Smooth muscle cell (in vitro differentiated cells): Measurements from ENCODE around the gene EFCAB13. TPM values are rescaled to one million over a fixed set of nuclear protein-coding genes. Genes with fewer than 3 reads are reported as not detected.

Source experiments
- DNase-seq: peaks from one replicate; lab custom pipeline; 2025; ENCODE audit not compliant: unreplicated experiment; lab: John Stamatoyannopoulos, UW
- H2AFZ ChIP-seq: fragments of 200-600 bp; sonication (generic); 2 replicates; pipeline ENCODE4 v1.6.0; 2016; ENCODE audit warnings: antibody characterized with exemption, low read depth, mild to moderate bottlenecking
- H3F3A ChIP-seq: fragments of 200-600 bp; sonication (generic); 2 replicates; pipeline ENCODE4 v1.6.0; 2017; ENCODE audit warnings: antibody characterized with exemption, low read depth
- H3K27ac ChIP-seq: fragments of 200-600 bp; sonication (generic); 2 replicates; pipeline ENCODE4 v1.5.1; 2016; ENCODE audit warnings: low read depth, mild to moderate bottlenecking
- H3K27me3 ChIP-seq: fragments of 200-600 bp; sonication (generic); 2 replicates; pipeline ENCODE4 v1.6.1; 2016; ENCODE audit warnings: low read depth, mild to moderate bottlenecking
- H3K36me3 ChIP-seq: fragments of 200-600 bp; sonication (generic); 2 replicates; pipeline ENCODE4 v1.5.1; 2016; ENCODE audit warnings: low read depth
- H3K4me1 ChIP-seq: fragments of 200-600 bp; sonication (generic); 2 replicates; pipeline ENCODE4 v1.5.1; 2016; ENCODE audit warnings: low read depth
- H3K4me2 ChIP-seq: fragments of 200-600 bp; sonication (generic); 2 replicates; pipeline ENCODE4 v1.6.0; 2016; ENCODE audit warnings: mild to moderate bottlenecking
- H3K4me3 ChIP-seq: fragments of 200-600 bp; sonication (generic); 2 replicates; pipeline ENCODE4 v1.5.1; 2016; ENCODE audit warnings: mild to moderate bottlenecking
- H3K79me2 ChIP-seq: fragments of 200-600 bp; sonication (generic); 2 replicates; pipeline ENCODE4 v1.6.0; 2016; ENCODE audit warnings: low read depth, mild to moderate bottlenecking
- H3K9ac ChIP-seq: fragments of 200-600 bp; sonication (generic); 2 replicates; pipeline ENCODE4 v1.6.0; 2016; ENCODE audit warnings: low read depth
- H3K9me3 ChIP-seq: fragments of 200-600 bp; sonication (generic); replicated peaks from 2 replicates; pipeline ENCODE4 v1.5.1; 2016; ENCODE audit warnings: low read depth
- H4K20me1 ChIP-seq: fragments of 200-600 bp; sonication (generic); 2 replicates; pipeline ENCODE4 v1.6.0; 2016; ENCODE audit warnings: low read depth
- WGBS: methylation state at CpG from one replicate; pipeline ENCODE4 v1.1.7; 2016; ENCODE audit warnings: low lambda C conversion rate; 5-methylcytosine and 5-hydroxymethylcytosine counted together
- polyA plus RNA-seq: library from polyadenylated mRNA; unstranded; fragments of >200 nt; fragmentation: Nextera tagmentation; extraction: Ambion mirVana; gene quantifications from 2 replicates; pipeline ENCODE4 v1.2.1, GENCODE V29; 2016
- total RNA-seq: library from RNA; depleted of rRNA; stranded (reverse); fragments of >200 nt; gene quantifications from 2 replicates; pipeline ENCODE4 v1.2.3, GENCODE V29; 2014
- TF ChIP-seq, protein P1 (sequence below): fragments of 200-600 bp; sonication (generic); IDR thresholded peaks from 2 replicates; pipeline ENCODE4 v1.5.1; 2017; ENCODE audit warnings: borderline replicate concordance, mild to moderate bottlenecking, antibody characterized with exemption; ENCODE audit not compliant: insufficient read depth, poor library complexity, severe bottlenecking

EFCAB13 gene
- total and polyA plus RNA-seq, 2 experiments from 2014 or later: 1.2 to 4.6 TPM

- Histone ChIP-seq H3K36me3 (no peaks in the 10 kb centered on the region), H3K9me3 (no peaks in the 10 kb centered on the region), H3K79me2 (no peaks in the 10 kb centered on the region), H3K9ac (no peak overlapping the region), H2AFZ (no peak overlapping the region), H3F3A (peaks cover 19% of the 10 kb centered on the region), H3K4me2 (peak overlapping the region; percentile 62), H4K20me1 (no peaks in the 10 kb centered on the region), H3K4me3 (no peak overlapping the region), H3K4me1 (peaks cover 32% of the 10 kb centered on the region), H3K27me3 (no peaks in the 10 kb centered on the region), H3K27ac (peak overlapping the region; percentile 93)
- DNase-seq: no peak
- WGBS: 98% methylated on average over 3 of the region's 3 CpGs
- TF ChIP-seq, protein P1, sequence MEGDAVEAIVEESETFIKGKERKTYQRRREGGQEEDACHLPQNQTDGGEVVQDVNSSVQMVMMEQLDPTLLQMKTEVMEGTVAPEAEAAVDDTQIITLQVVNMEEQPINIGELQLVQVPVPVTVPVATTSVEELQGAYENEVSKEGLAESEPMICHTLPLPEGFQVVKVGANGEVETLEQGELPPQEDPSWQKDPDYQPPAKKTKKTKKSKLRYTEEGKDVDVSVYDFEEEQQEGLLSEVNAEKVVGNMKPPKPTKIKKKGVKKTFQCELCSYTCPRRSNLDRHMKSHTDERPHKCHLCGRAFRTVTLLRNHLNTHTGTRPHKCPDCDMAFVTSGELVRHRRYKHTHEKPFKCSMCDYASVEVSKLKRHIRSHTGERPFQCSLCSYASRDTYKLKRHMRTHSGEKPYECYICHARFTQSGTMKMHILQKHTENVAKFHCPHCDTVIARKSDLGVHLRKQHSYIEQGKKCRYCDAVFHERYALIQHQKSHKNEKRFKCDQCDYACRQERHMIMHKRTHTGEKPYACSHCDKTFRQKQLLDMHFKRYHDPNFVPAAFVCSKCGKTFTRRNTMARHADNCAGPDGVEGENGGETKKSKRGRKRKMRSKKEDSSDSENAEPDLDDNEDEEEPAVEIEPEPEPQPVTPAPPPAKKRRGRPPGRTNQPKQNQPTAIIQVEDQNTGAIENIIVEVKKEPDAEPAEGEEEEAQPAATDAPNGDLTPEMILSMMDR: no peak
These were observed 47.3 kb upstream of the EFCAB13 start for GRCh38 chr17:47276444-47276843.

GRCh38 chr17:47276868-47277267 lies 46.9 kb upstream of the EFCAB13 start:
- H3K4me1 ChIP-seq: peaks cover 32% of the 10 kb centered on the region
- H3K4me2 ChIP-seq: no peak overlapping the region
- H3K9ac ChIP-seq: no peak overlapping the region
- DNase-seq: no peak
- TF ChIP-seq, protein P1: no peak
- 49% methylated on average over 10 of the region's 10 CpGs for WGBS
- H3K27me3 ChIP-seq: no peaks in the 10 kb centered on the region
- no peak overlapping the region for H2AFZ ChIP-seq
- H3K27ac ChIP-seq: peak overlapping the region; percentile 93
- no peaks in the 10 kb centered on the region for H3K9me3 ChIP-seq
- H3F3A ChIP-seq: peaks cover 19% of the 10 kb centered on the region
- no peaks in the 10 kb centered on the region for H3K36me3 ChIP-seq
- H3K79me2 ChIP-seq: no peaks in the 10 kb centered on the region
- no peaks in the 10 kb centered on the region for H4K20me1 ChIP-seq
- H3K4me3 ChIP-seq: no peak overlapping the region

- Histone ChIP-seq H4K20me1 (no peaks in the 10 kb centered on the region), H3K9ac (no peak overlapping the region), H2AFZ (no peak overlapping the region), H3K79me2 (no peaks in the 10 kb centered on the region), H3K4me1 (peaks cover 32% of the 10 kb centered on the region), H3K9me3 (no peaks in the 10 kb centered on the region), H3K4me2 (no peak overlapping the region), H3K27me3 (no peaks in the 10 kb centered on the region), H3K36me3 (no peaks in the 10 kb centered on the region), H3K27ac (peak overlapping the region; percentile 96), H3F3A (peaks cover 19% of the 10 kb centered on the region), H3K4me3 (no peak overlapping the region)
- 94% methylated on average over 1 of the region's 1 CpG for WGBS
- TF ChIP-seq, protein P1: no peak
- no peak for DNase-seq
These were observed 45.8 kb upstream of the EFCAB13 start for GRCh38 chr17:47277921-47278320.

GRCh38 chr17:47278561-47278960 lies 45.2 kb upstream of the EFCAB13 start:
- peaks cover 32% of the 10 kb centered on the region for H3K4me1 ChIP-seq
- H3F3A ChIP-seq: peaks cover 19% of the 10 kb centered on the region
- no peaks in the 10 kb centered on the region for H3K36me3 ChIP-seq
- peak overlapping the region; percentile 96 for H3K27ac ChIP-seq
- H3K9ac ChIP-seq: peak overlapping the region; percentile 52
- no peak overlapping the region for H3K4me3 ChIP-seq
- no peaks in the 10 kb centered on the region for H3K79me2 ChIP-seq
- H3K4me2 ChIP-seq: peak overlapping the region; percentile 59
- TF ChIP-seq, protein P1: no peak
- H3K27me3 ChIP-seq: no peaks in the 10 kb centered on the region
- H3K9me3 ChIP-seq: no peaks in the 10 kb centered on the region
- no peak for DNase-seq
- WGBS: 93% methylated on average over 4 of the region's 4 CpGs
- no peak overlapping the region for H2AFZ ChIP-seq
- no peaks in the 10 kb centered on the region for H4K20me1 ChIP-seq
